Heart right ventricle (tissue), 16 donors: ENCODE results near the gene SRGAP1. TPM values are rescaled to one million over a fixed set of nuclear protein-coding genes. Genes with fewer than 3 reads are reported as not detected.
A peak's percentile ranks its signal among the peaks of the same experiment; 100 is the strongest.

Experiments used
- ATAC-seq, 8 donors: fragments of 200-7000 bp; cut with Tn5 transposase; one replicate each; pipeline ENCODE4 v1.9.1; 2020; ENCODE audit warnings: mild to moderate bottlenecking in 8 of 8, moderate library complexity in 8 of 8, moderate number of reproducible peaks in 1 of 8
- DNase-seq, 2 donors: peaks; one replicate each; pipeline ENCODE4 v3.0.0-alpha.2; 2020
- H3K27ac ChIP-seq, 10 donors: fragments of 200-600 bp; sonication (generic) in 2 of 10; one replicate each; pipeline versions ENCODE4 v1.5.0 to v1.8.0; 2020 to 2022; ENCODE audit warnings: mild to moderate bottlenecking in 3 of 10
- H3K27me3 ChIP-seq, 7 donors: fragments of 200-600 bp; one replicate each; pipeline ENCODE4 v1.8.0; 2021 to 2022; ENCODE audit warnings: mild to moderate bottlenecking in 2 of 7
- H3K36me3 ChIP-seq, 9 donors: fragments of 200-600 bp; sonication (generic) in 1 of 9; one replicate each; pipeline versions ENCODE4 v1.5.0 to v1.8.0; 2020 to 2022; ENCODE audit warnings: mild to moderate bottlenecking in 2 of 9
- H3K4me1 ChIP-seq, 9 donors: fragments of 200-600 bp; sonication (generic) in 1 of 9; one replicate each; pipeline versions ENCODE4 v1.5.0 to v1.8.0; 2020 to 2022; ENCODE audit warnings: mild to moderate bottlenecking in 4 of 9
- H3K4me3 ChIP-seq, 10 donors: fragments of 200-600 bp; sonication (generic) in 2 of 10; one replicate each; pipeline versions ENCODE4 v1.5.0 to v1.8.0; 2020 to 2022; ENCODE audit warnings: mild to moderate bottlenecking in 7 of 10, moderate library complexity in 2 of 10
- H3K9me3 ChIP-seq, 11 donors: fragments of 200-600 bp in 10 of 11; sonication (generic) in 2 of 11; one replicate each; pipeline versions ENCODE4 v1.5.0 to v1.8.0; 2013 to 2022; ENCODE audit warnings: mild to moderate bottlenecking in 2 of 11, control low read depth in 1 of 11, moderate library complexity in 1 of 11
- CTCF ChIP-seq, 9 donors: fragments of 200-600 bp; sonication (generic) in 2 of 9; IDR thresholded peaks; one replicate each; pipeline versions ENCODE4 v1.5.0 to v1.8.0; 2021 to 2022; ENCODE audit warnings: antibody characterized with exemption in 9 of 9, mild to moderate bottlenecking in 5 of 9, moderate library complexity in 1 of 9
- WGBS, 2 donors: extraction: QIAGEN DNeasy Blood & Tissue Kit; methylation state at CpG; one replicate each; pipeline ENCODE4 v1.1.7; 2013; ENCODE audit warnings: inconsistent platforms in 1 of 2; 5-methylcytosine and 5-hydroxymethylcytosine counted together
- intact Hi-C, 10 donors: fragments of 100-400 bp; cut with DNase I; formaldehyde crosslinking; loops; one replicate each; pipeline versions ENCODE4 v1.11.1 to v1.14.2; 2022
- polyA plus RNA-seq, 2 donors: library from polyadenylated mRNA; stranded (reverse); fragments of 200-250 nt; gene quantifications; one replicate each; pipeline ENCODE4 v1.2.3, GENCODE V29; 2013
- total RNA-seq, 10 donors: library from RNA; stranded (reverse); fragmentation: NEBNext Ultra II Directional in 3 of 10; extraction: Animal tissue kit (Norgen Biotek cat#: 25700) in 3 of 10; gene quantifications; one replicate each; pipeline versions ENCODE4 v1.2.1 to v1.2.4, GENCODE V29; 2021 to 2023
- donor health status: Arrhythmogenic right ventricular cardiomyopathy.
- donor health status: ischemic (EF 13 %, LVEDD 7.1; RV severe dilation, severe dysfunction).
- donor health status: healthy with polysubstance abuse.
- donor health status: DM: no; HTN: yes; CAD: no.
- donor health status: DM: no; HTN: no; CAD: no.
- donor health status: ischemic (EF 25% LVEDD 6.9; RV normal size, moderate dysfunction).
- donor health status: ischemic (EF 25% LVEDD 5.7; RV mildly dilated, moderate dysfunction).
- donor health status: healthy.
- donor health status: DM: yes; HTN: yes; CAD: no.
- donor health status: Ischemic cardiomyopathy.
- donor health status: ischemic (EF 35%, LVEDD 5.7; RV mildly dilated, moderate dysfunction).
- donor health status: nonischemic (EF 11% LVEDD 7.7; RV severe dilation, severe dysfunction).
- donor health status: DM: yes; HTN: yes; CAD: no.
- donor health status: PGD.
- donor health status: ischemic (EF 29% LVEDD 5.4; RV normal size, mild dysfunction).
- donor health status: nonischemic (EF 23%, LVEDD 6.1; RV moderate dilation, normal function).

SRGAP1 gene
- total and polyA plus RNA-seq, 12 donors = 1.3 to 6.4 (median 3.6) TPM

GRCh38 chr12:63917864-63918799 lies 73.6 kb downstream of the SRGAP1 start:
- Histone ChIP-seq H3K27me3 (no peaks in the 10 kb centered on the region), H3K4me3 (no peak overlapping the region), H3K4me1 (peaks cover 0 to 43% (median 6%) of the 10 kb centered on the region in 9 donors), H3K36me3 (no peaks in the 10 kb centered on the region), H3K27ac (peak overlapping the region in 1 of 10 donors; percentile 64), H3K9me3 (no peaks in the 10 kb centered on the region)
- no peak for TF ChIP-seq CTCF (IDR thresholded peaks at IDR 0.05)
- DNase-seq (no peak), ATAC-seq (peak in 7 of 8 donors; percentile 28 to 90 (median 55))
- intact Hi-C loops = no loop called here
- 86 to 88% methylated on average over 10 of the region's 10 CpGs for WGBS, 2 donors

GRCh38 chr12:63918800-63919300 lies 74.3 kb downstream of the SRGAP1 start:
- H3K27ac ChIP-seq = peak overlapping the region in 1 of 10 donors; percentile 62
- WGBS, 2 donors = 86 to 92% methylated on average over 6 of the region's 6 CpGs
- TF ChIP-seq CTCF (IDR thresholded peaks at IDR 0.05) = no peak
- ATAC-seq (no peak), DNase-seq (no peak)
- intact Hi-C loops = no loop called here
- H3K4me1 ChIP-seq = peaks cover 0 to 43% (median 6%) of the 10 kb centered on the region in 9 donors
- no peak overlapping the region for H3K4me3 ChIP-seq
- no peaks in the 10 kb centered on the region for H3K36me3 ChIP-seq
- no peaks in the 10 kb centered on the region for H3K27me3 ChIP-seq
- no peaks in the 10 kb centered on the region for H3K9me3 ChIP-seq

GRCh38 chr12:63919756-63920155 lies 75.3 kb downstream of the SRGAP1 start:
- DNase-seq = no peak
- intact Hi-C loops = no loop called here
- H3K36me3 ChIP-seq = no peaks in the 10 kb centered on the region
- no peak for TF ChIP-seq CTCF (IDR thresholded peaks at IDR 0.05)
- H3K27me3 ChIP-seq = no peaks in the 10 kb centered on the region
- 97% methylated on average over 2 of the region's 2 CpGs for WGBS, 2 donors
- ATAC-seq = no peak
- H3K9me3 ChIP-seq = no peaks in the 10 kb centered on the region
- no peak overlapping the region for H3K4me3 ChIP-seq
- peaks cover 0 to 43% (median 6%) of the 10 kb centered on the region in 9 donors for H3K4me1 ChIP-seq
- H3K27ac ChIP-seq = no peak overlapping the region

GRCh38 chr12:63921157-63921556 lies 76.7 kb downstream of the SRGAP1 start:
- intact Hi-C loops = no loop called here
- H3K27me3 ChIP-seq = no peaks in the 10 kb centered on the region
- WGBS, 2 donors = 87 to 95% methylated on average over 6 of the region's 6 CpGs
- peaks cover 0 to 35% (median 7%) of the 10 kb centered on the region in 9 donors for H3K4me1 ChIP-seq
- no peak overlapping the region for H3K27ac ChIP-seq
- H3K9me3 ChIP-seq = no peaks in the 10 kb centered on the region
- no peak overlapping the region for H3K4me3 ChIP-seq
- TF ChIP-seq CTCF (IDR thresholded peaks at IDR 0.05) = no peak
- H3K36me3 ChIP-seq = no peaks in the 10 kb centered on the region
- no peak for DNase-seq
- no peak for ATAC-seq
